GM12873 (cell line): ENCODE measurements around the gene DPEP2.

Experiments
- CTCF ChIP-seq: IDR thresholded peaks from 2 replicates; pipeline ENCODE4 v1.5.1; 2012; ENCODE audit warnings: low read depth, mild to moderate bottlenecking, moderate library complexity, low read length, control low read depth; ENCODE audit not compliant: insufficient read depth; ENCODE audit errors: missing control alignments

The DPEP2 gene

DNA sequence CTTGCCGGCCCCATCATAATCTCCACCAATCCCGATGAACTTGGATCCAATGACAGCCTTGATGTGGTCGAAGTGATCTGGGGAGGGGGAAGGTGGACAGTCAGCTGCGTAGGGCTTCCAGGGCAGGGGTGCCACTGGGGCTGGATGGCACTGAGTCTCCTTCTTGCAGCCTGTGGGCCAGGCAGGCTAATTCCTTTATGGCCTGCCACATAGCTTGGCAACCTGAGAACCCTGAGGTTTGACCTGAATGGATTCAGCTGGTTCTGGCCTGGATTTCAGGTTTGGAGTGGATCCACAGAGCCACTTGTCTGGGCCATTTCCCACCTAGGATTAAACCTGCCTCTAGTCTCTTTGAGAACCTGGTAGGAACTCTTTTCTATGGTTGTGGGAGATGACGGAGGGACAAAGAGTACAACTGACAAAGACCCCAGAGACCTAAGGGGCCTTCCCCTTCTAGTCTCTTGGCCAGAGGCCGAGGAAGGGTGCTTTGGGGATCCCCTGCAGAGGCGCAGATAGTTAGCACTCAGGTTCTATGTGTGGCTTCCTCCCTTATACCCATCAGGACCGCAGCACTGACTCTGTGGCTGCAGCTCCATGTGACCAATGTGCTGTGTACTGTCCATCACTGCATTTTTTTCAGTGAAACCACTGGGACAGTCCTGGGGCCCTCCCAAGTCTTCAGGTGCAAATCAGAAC, 9.8 kb downstream of the DPEP2 start:
- TF ChIP-seq CTCF, result no peak

DNA sequence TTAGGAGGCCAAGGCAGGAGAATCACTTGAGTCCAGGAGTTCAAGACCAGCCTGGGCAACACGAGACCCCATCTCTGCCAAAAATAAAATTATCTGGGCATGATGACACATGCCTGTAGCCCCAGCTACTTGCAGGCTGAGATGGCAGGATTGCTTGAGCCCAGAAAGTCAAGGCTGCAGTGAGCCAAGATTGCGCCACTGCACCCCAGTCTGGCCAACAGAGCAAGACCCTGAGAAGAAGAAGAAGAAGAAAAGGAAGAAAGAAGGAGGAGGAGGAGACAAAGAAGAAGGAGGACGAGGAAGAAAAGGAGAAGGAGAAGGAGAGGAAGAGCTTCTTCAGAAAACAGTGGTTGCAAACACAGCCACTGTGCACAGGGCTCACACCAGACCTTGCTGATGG, 10.6 kb downstream of the DPEP2 start:
- no peak for TF ChIP-seq CTCF

- no peak for TF ChIP-seq CTCF
These were observed 11.7 kb downstream of the DPEP2 start for GRCh38 chr16:67987460-67988160.

DNA sequence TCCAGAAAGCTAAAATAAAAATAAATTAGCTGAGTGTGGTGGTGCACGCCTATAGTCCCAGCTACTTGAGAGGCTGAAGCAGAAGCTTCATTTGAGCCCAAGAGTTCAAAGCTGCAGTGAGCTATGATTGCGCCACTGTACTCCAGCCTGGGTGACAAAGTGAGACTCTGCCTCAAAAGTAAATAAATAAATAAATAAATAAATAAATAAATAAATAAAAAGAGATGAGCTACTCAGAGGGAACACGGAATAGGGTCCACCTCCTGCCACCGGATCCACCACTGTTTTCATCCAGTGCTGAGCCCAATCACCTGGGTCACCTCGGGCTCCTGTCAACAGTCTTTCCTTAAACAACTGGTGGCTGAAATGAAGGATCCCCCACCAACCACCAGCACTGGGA, 12.3 kb downstream of the DPEP2 start:
- no peak for TF ChIP-seq CTCF

GRCh38 chr16:67982011-67982696, 17.1 kb downstream of the DPEP2 start:
- no peak for TF ChIP-seq CTCF

DNA sequence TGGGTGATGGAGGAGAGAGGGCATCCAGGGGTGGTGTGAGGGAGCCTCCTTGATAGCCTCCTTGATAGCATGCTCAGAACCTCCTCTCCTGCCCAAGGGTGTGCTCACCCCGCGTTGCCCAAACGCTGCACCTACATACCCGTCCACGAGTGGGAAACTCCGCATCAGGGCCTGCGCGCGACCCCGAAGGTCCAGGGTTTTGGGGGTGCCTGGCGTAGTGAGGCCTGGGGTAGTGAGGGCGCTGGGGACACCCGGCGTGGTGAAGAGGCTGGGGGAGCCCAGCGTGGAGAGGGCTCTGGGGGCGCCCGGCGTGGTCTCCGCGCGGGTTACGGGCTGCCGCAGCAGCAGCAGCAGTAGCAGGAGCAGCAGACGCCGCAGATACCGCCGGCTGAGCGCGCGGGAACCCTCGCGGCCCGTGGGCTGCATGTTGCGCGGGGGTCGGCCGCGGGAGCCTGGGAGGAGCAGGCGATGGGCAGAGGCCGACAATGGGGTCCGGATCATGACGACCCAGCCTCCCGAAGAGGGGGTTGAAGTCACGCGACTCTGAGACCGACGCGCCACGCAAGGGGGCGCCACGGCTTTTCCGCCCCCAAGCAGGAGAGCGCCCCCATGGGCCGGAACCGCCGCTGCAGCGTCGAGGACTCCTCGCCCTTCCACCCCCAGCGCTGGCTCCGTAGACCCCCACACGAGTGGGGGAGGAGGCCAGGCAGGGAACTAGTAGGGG, 19.2 kb downstream of the DPEP2 start, which contains the start of gene DPEP3:
Gene DPEP3, minus strand, starts transcription at position 545 of the 724 bp plus-strand sequence. Its CDS starts 119 bp downstream, at position 426.
- TF ChIP-seq CTCF, result no peak
